NOMO-1 treated with DMSO at 0.1 percent for 48 hours (cell line): Measurements from ENCODE around the gene MAPKAPK2.
A peak's percentile ranks its signal among the peaks of the same experiment; 100 is the strongest.

Experiments
- DNase-seq: peaks from one replicate; lab custom pipeline; 2025; ENCODE audit not compliant: unreplicated experiment; lab: John Stamatoyannopoulos, UW

The MAPKAPK2 gene

GRCh38 chr1:206717674-206717989, 32.9 kb downstream of the MAPKAPK2 start:
- DNase-seq: no peak

DNA sequence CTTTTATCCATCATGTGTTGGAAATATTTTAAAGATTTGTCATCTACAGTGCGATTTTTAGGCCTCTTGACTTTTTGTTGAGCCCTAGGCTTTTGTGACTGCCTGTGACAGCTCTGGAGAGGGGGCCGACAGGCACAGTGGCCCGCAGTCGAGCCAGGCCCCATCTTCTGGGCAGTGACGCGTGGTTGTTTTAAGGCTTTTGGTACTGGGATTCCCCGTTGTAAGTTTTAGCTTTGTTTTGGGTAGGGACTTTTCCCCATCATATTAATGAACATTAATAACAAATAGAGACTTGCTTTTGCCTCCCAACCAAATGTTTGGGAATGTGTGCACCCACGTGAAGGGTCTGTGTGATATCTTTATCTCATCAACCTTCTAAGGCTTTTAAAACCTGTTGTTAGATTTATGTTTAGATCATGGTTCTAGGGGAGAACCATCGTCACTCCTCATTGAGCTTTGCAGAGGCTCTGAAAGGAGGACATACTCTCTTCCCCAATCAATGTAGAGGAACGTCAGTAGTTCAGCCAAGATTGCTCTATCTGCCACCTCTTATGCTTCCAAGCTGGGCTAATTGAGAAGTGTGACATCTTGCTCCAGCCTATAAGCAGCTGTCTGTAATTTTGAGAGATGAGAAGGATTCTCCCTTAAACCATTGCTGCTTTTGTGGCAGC, 34.6 kb downstream of the MAPKAPK2 start:
- no peak for DNase-seq

DNA sequence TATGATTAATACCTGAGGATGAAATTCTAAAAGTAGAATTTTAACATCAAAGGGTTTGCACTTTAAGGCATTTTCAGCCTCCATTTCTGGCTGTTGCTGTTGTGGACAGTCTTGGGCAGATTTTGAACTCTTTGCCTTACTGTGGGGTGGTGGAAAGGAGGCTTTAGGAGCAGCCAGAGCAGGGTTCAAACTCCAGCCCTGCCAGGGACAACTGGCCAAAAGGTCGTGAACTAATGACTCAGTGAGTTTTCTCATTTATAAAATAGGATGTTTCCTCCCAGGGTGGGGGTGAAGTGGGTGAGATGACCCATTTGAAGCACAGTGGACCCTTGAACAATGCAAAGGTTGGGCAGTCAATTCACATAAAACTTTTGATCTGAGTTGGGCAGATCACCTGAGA, 36.7 kb downstream of the MAPKAPK2 start:
- no peak for DNase-seq

DNA sequence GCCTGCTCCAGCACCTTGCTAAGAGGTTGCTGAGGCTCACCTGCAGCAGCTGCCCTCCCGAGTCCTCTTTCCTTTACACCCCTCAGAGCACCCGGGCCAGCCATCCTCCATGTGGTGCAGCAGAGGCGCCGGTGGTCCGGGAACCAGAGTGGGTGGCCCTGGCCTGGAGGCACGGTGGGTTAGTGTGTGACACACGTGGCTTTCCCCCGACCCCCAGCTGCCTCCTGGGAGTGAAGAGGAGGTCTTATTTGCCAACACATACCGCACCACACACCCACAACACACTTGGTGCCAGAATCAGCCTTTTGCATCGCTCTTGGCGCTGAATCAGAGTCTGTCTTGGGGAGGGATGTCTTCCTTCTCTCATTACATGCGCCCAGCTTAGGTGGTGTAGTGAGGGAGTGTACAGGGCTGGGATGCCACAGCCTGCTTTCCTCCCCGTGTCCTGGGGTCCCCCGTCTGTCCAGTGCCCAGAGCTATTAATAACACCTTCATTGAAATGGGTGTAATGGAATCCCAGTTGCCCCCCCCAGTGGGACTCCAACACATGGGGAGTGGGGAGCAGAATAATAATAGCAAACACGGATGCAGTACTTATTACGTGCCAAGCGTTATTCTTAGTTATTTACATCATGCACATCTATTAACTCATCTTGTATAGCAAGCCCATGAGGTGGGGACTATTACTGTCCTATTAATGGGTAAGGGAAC, 38.2 kb downstream of the MAPKAPK2 start:
- DNase-seq: no peak

DNA sequence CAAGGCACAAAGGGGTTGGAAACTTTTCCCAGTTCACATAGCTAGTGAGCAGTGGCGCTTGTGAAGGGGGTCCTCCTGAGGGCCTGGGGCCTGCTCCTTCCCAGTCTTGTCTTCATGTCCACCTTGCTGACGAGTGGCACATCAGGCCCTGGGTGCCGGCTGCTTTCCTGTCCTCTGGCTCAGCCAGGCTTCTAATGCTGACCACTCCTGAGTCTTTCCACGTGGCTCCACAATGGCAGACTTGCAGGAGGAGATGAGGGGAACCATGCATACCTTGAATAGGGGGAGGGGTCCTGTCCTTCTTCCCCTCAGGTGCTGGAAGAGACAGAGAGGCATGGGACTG, 38.7 kb downstream of the MAPKAPK2 start:
- DNase-seq: no peak

GRCh38 chr1:206723805-206724472, 39.2 kb downstream of the MAPKAPK2 start:
- DNase-seq: no peak

GRCh38 chr1:206725109-206725963, 40.6 kb downstream of the MAPKAPK2 start:
- DNase-seq: peak; percentile 70

DNA sequence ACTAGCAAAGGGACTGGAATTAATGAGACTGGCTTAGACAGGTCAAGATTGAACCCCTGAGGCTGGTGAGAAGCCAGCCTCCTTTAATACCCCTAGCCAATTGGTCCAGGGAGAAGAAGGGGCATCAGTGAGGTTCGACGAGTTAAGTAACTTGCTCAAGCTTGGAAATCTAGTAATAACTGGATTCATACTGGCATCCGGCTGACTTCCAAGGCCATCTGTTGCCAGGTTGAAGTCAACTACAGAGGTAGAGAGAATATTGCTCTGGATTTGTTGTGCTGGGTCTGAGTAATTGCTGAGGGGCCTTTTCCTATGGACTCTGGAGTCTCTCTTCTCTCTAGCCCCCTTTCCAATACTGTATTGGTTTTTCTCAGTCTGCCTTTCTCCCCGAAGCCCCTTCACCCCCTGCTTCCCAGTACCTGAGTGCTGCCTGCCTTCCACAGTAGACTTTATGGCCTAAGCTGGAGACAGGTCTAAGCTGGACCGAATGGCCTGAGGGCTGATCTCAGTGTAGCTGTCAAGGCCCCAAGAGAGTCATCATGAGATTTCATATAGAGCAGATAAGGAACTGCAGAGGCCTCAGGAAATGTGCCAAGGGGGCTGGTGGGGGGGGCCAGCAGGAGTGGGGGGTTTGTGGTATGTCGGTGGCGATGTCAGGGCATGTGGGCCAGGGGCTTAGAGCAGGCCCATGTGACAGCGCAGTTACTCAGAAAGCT, 43.4 kb downstream of the MAPKAPK2 start:
- no peak for DNase-seq

DNA sequence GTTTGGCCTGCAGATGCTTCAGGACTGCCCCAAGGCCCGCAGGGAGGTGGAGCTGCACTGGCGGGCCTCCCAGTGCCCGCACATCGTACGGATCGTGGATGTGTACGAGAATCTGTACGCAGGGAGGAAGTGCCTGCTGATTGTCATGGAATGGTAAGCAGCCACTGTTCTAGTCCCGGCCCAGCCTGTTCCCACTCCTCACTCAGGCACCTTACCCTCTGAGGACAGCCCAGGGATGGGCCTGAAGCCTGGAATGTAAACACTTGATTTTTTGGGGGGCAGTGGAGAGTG, 43.9 kb downstream of the MAPKAPK2 start:
- no peak for DNase-seq

- no peak for DNase-seq
Measured at GRCh38 chr1:206729050-206729449, 44.3 kb downstream of the MAPKAPK2 start.

- no peak for DNase-seq
Measured at GRCh38 chr1:206729507-206729906, 44.8 kb downstream of the MAPKAPK2 start.

DNA sequence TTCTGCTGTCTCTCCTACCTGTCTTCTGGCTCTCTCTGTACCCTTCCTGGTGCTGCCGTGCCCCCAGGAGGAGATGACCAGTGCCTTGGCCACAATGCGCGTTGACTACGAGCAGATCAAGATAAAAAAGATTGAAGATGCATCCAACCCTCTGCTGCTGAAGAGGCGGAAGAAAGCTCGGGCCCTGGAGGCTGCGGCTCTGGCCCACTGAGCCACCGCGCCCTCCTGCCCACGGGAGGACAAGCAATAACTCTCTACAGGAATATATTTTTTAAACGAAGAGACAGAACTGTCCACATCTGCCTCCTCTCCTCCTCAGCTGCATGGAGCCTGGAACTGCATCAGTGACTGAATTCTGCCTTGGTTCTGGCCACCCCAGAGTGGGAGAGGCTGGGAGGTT, 47.8 kb downstream of the MAPKAPK2 start:
- no peak for DNase-seq

- no peak for DNase-seq
Measured at GRCh38 chr1:206732992-206733391, 48.3 kb downstream of the MAPKAPK2 start.

- DNase-seq: peak; percentile 19
Measured at GRCh38 chr1:206734499-206735142, 49.9 kb downstream of the MAPKAPK2 start.

GRCh38 chr1:206735553-206736031, 50.9 kb downstream of the MAPKAPK2 start:
- DNase-seq: no peak

DNA sequence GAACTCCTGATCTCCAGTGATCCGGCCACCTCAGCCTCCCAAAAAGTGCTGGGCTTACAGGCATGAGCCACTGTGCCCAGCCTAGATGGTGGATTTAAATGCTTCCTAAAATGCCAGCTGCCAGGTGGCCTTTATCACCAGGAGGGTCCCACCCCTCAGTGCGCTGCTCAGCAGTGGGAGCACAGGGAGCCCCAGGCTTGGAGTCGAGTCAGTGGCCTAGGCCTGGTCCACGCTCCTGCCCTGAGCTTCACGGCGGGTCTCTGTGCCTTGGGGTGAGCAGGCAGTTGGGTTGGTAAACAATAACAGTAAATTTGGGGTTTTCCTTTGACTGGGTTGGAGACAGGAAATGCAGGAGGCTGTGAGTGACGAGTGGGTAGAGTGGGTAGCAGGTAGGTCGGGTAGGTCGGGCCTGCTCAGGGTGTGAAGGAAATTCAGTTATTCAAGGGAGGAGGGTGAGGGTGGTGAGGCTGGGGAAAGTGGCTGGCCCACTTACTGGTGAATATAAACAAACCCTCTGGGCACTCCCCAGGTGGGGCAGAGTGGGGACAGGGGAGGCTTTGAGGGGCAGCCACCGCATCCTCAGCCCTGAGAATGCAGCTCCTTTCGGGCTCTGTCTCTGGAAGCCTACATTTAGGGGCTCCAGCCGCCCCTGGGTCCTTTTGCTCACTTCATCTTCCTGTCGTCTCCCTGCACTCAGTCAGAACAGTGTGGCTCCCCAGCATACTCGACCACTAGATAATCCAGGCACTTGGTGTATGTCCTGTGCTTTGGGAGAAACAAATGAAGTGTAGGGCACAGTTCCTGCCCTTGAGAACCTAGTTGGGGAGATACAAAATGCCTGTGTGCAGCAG, 52.4 kb downstream of the MAPKAPK2 start:
- no peak for DNase-seq

DNA sequence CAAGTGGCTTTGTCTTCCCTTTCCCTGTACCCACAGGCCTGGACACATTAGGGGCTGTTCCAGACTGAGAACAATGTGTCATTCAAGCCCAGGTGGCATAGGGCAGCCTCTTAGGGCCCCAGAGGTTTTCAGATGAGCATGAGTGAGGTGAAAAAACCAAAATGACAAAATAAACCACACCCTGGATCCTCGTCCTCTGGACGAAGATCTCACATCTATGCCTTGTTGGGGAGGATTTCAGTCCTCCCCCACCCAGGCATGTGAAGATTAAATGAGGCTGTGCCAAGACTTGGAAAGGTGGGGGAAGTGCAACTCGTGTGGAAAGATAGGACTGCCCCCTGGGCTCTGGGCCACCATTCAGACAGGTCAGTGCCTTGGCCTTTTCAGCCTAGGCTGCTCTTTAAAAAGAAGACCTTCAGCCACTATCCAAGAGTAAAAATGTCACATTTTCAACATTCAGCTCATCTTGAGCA, 53.1 kb downstream of the MAPKAPK2 start:
- DNase-seq: no peak

- peak; percentile 46 for DNase-seq
Measured at GRCh38 chr1:206738370-206739366, 54.0 kb downstream of the MAPKAPK2 start.
